ENCODE measurements around the gene ICAM2.

Gene ICAM2

DNA sequence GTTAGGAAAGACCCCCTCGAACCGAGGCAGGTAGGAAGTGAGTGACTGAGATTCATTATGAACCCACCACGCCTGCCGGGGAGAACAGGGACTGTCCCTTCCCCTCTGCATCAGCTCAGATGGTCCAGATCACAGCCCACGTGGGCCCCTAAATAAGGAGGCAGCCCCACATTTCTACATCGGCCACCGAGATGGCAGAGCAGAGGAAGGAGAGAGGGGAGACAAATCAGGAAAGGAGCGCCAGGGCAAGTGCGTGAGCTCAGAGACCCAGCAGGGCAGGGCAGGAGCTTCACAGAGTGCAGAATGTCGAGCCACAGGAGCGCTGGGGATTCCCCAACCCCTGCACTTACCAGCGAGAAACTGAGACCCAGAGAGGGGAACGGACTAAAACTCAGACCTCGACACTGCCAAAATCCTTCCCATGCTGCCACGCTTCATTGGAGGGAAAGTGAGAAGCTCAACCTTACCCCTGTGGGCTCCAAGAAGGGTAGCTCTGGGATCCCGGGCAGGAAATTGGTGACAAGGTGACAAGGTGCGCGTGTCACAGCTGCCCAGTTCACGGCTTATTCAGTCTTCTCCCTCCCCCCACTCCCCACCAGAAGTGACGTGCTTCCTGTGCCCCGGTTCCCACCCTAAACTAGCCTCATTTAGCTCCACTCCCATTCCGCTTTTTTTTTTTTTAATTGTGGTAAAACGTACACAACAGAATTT lies at the start of gene ICAM2:
Gene ICAM2 (minus strand): TSS at position 578 of the 711 bp plus-strand sequence. CDS start 13,942 bp downstream, outside the sequence.
- peak; percentile 78 for DNase-seq

DNA sequence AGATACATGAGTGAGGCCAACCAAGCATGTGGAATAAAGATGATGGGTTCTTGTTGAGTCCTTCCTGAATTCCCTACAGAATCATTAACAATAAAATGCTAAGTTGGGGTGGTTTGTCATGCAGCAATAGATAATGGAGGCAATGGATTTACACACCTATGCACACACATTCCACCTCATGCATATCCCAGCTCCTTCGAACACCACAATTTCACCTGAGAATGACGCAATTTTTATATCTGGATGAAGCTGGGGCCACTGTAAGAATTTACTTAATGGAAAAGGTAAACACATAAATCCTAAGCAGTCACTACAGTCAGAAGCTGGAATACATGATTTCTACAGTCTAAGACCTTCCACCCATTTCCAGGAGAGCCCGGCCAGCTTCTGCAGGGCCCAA lies 49.8 kb upstream of the ICAM2 start:
- no peak for DNase-seq

GRCh38 chr17:64069143-64069542 lies 48.7 kb upstream of the ICAM2 start:
- no peak for DNase-seq

DNA sequence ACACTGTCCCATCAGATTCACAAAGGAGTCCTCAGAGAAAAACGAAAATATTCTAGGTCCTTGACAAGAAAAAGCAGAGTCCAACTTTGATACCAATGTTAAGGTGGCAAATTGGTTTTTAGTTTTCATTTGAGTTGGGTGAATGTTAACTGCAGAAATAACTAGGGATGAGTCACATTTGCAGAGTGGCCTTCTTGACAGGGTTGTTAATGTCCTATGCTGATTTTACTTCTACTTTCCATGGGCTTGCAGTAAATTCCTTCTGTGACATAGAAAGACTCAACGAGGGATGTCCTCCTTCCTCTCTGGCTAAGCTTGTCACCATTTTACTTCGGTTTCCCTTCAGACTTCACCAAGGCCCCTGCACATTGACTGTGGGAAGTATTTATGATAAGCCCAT lies 47.2 kb upstream of the ICAM2 start:
- DNase-seq, result no peak

- DNase-seq, result no peak
These were observed 46.3 kb upstream of the ICAM2 start for GRCh38 chr17:64066716-64067115.

DNA sequence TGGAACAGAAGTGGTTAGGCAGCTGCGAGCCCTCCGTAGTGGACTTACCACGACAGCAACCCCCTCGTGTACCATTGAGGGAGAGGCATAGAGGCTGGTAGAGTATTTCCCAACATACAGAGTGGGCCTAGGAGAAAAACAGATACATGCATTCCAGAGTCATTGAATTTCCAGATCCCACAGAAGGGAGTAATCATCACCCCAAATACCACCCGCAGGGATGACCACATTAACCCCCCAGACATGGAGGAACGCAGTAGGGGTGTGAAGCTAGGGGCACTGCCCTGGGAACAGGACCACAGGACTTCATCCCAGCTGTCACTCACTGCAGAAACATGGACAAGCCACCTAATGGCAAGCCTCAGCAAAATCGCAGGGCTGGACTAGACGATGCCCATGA lies 44.7 kb upstream of the ICAM2 start:
- no peak for DNase-seq

DNA sequence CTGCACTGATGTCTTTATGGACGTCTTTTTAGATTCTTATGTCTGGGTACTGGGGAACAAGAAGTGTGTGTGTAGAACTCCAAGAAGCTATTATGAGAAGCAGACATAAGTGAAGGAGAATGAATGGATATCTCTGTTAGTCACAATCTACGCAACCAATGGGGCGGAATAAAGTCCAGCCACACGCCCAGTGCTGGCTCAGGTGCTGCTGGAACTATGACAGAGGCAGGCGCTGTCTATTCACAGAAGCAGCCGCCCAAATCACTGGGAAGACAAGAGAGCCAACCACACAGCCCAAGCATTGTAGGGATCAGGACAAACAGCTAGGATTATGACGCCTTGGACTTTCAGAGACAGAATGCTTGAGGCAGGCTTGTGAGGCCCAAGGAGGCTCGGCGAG lies 43.9 kb upstream of the ICAM2 start:
- no peak for DNase-seq

DNA sequence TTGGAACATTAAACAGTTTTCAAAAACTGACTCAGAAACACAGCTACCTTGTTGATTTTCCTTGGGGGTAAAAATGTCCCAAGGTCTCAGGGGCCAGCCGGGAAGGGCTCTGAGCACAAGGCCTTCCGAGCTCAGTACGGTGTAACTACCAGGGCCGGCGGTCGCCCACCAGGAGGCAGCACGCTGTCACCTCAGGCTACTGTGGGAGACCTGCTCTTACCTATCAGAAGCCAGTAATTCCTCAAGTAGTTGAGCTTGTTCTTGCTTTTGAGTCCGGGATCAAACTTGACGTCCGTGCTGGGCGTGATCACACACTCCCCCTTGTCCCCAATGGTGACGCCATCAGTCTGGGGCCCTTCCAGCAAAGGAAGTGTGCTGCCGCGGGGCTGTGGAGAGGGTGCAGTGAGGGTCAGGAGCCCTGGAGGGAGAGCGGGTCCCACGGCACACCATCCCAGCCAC lies 43.4 kb upstream of the ICAM2 start:
- no peak for DNase-seq

- DNase-seq, result no peak
These were observed 42.7 kb upstream of the ICAM2 start for GRCh38 chr17:64063088-64063487.

GRCh38 chr17:64061178-64061898 lies 40.9 kb upstream of the ICAM2 start:
- DNase-seq, result no peak

DNA sequence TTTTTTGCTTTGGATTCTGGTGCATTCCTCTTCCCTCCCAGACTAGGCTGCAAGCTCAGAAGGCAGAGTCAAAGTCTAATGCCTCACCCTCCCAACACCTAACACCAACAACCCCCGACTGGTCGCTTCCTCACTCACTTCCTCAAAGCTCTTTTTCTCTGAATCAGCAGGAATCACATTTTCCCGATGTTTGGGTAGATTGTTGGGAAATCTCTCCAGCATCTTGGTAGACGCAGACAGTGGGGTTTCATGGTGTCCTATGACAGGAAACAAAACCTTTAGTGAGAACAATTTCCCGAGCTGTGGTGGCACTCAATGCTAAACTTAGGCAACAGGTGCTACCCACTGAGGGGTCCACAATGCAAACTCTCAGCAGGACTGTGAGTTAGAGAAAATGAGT lies 39.9 kb upstream of the ICAM2 start:
- DNase-seq, result no peak

GRCh38 chr17:64059756-64060155 lies 39.3 kb upstream of the ICAM2 start:
- no peak for DNase-seq

DNA sequence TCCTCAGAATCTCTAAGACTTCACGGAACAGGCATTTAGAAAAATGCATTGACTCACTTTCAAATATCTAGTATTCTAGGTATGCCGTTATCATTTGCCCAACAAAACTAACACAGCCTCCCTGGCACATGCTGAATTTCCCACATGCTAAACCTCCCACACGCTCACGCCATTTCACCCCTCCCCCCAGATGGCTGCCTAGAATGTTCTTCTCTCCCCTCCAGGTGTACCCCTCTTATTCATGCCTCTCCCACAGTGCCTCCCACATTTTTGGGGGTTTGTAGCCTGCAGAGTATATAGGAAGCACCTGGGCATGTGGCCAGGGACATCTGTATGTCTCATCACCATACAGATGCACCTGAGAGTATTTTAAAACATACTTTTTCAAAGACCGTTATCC lies 38.2 kb upstream of the ICAM2 start:
- DNase-seq, result no peak

DNA sequence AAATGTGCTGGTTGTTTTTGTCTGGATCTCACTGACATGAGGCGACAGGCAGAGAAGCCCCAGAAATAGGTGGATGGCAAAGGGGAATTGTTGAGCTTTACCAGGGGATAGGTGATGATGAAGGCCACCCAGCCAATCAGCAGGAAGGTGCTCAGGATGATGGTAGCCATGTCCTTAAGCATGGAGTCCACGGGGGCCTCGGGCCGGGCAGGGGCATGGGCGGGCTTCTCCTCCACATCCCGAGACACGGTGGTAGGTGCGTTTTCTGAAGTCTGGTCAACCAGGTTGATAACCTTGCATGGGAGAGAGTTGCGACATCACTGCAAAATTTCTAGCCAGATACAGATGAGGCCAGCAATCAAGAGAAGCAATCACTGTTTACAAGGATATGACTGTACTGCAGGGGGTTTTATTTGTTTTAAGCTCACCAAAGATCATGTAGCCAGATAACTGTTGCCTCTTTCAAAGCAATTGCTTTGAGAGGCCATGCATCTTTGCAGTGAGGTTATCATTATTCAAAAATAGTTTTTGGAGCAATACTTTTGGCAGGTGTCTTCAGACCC lies 37.3 kb upstream of the ICAM2 start:
- no peak for DNase-seq

DNA sequence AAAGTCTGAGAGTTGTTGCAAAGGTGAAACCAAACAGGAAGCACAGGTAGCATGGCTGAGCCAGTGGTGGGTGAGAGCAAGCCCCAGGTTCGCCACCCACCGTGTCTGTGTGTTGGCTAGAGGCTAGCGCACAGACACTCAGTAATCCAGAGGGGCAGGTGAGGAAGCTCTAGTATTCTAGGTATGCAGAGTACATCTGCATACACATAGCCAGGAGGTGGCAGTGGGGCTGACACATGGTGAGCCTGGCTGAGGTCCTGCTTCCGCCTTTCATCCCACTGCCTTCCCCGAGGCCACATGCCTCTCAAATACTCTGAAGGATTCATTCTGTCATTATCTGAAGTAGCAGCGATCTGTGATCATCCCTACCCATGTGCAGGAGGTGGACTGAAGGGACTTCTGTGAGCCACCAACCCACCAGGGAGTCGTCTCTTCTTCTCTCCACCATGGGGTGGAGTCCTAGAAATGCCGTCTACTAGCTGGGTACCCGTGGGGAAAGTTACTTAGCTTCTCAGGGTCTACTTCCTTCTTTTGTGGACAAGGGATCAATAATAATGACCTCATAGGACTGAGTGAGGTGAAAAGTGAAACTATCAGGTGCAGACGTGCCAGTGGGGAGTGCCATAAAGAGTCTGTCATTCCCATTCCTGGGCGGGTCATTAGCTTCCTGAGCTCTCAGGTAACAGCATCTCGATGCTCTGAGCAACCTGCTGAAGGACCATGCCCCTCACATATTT lies 36.0 kb upstream of the ICAM2 start:
- DNase-seq, result no peak

GRCh38 chr17:64055183-64056142 lies 35.0 kb upstream of the ICAM2 start:
- no peak for DNase-seq

DNA sequence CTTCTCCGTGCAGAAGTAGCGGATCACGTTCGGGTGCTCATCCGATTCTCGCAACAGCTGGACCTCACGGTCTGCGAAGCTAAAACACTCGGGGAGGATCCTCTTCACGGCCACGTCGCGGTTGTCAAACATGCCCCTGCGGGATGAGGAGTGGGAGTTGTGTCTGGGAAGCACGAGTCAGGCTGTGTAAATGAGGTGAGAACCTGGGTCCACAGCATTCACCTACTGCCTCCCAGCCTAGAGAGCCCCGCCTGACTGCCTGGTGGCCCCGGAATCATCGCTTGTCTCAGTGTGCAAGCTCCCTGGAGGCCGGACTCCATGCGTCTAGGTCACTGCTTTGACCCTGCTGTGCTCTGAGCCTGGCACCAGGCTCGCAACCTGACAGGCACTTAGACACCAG lies 33.9 kb upstream of the ICAM2 start:
- no peak for DNase-seq

DNA sequence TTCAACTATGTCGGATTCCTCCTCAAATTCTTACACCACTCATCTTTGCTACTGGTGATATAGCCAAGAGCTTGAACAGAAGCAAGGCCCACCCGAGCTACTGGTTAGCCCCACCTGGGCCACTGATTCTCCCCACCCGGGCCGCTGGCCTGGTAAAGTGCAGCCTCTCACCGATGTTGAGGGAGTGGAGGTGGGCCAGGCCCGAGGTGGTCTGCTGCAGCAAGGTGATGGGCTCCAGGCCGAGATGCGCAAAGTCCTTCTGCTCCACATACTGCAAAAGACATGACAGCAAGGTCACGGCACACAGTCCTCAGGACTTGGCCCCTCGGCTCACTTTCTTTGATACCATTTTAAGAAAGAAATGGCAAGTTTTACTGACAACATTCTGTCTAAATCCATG lies 32.7 kb upstream of the ICAM2 start:
- no peak for DNase-seq

- no peak for DNase-seq
These were observed 30.7 kb upstream of the ICAM2 start for GRCh38 chr17:64051153-64051552.

- DNase-seq, result no peak
These were observed 28.4 kb upstream of the ICAM2 start for GRCh38 chr17:64048805-64049204.

- no peak for DNase-seq
These were observed 24.7 kb upstream of the ICAM2 start for GRCh38 chr17:64045176-64045575.

Measured in NCI-H774 (cell line).